HG03139 (cell line): ENCODE measurements around the gene NFKBIE.
"Not testable (repeated sequence)": the region's sequence is repeated elsewhere in the genome, so short reads cannot be mapped to it uniquely, and the experiment has no call there.

Experiments
- ATAC-seq: cut with Tn5 transposase; IDR thresholded peaks from one replicate; pipeline ENCODE4 v1.9.1; 2021; ENCODE audit not compliant: unreplicated experiment

NFKBIE gene

GRCh38 chr6:44247338-44248302, 17.7 kb downstream of the NFKBIE start:
- ATAC-seq: peak; percentile 31

GRCh38 chr6:44246663-44247337, 18.6 kb downstream of the NFKBIE start, which contains the start of gene HSP90AB1:
Gene HSP90AB1, plus strand, starts transcription at chr6:44247101. Its CDS starts 1,529 bp downstream, at chr6:44248630.
- ATAC-seq: peak; percentile 60

- ATAC-seq: peak; percentile 36
Observed at GRCh38 chr6:44245912-44246662, 19.3 kb downstream of the NFKBIE start.

GRCh38 chr6:44245391-44245911, 19.9 kb downstream of the NFKBIE start:
- ATAC-seq: no peak

GRCh38 chr6:44243345-44243744, 22.0 kb downstream of the NFKBIE start:
- ATAC-seq: no peak

- ATAC-seq: no peak
Observed at GRCh38 chr6:44238687-44239350, 26.5 kb downstream of the NFKBIE start.

- ATAC-seq: peak; percentile 86
Observed at GRCh38 chr6:44237813-44238433, 27.4 kb downstream of the NFKBIE start.

GRCh38 chr6:44237021-44237812, 28.1 kb downstream of the NFKBIE start:
- ATAC-seq: peak; percentile 45

- no peak for ATAC-seq
Observed at GRCh38 chr6:44235891-44236516, 29.3 kb downstream of the NFKBIE start.

- no peak for ATAC-seq
Observed at GRCh38 chr6:44235269-44235668, 30.1 kb downstream of the NFKBIE start.

- ATAC-seq: no peak
Observed at GRCh38 chr6:44234101-44235025, 31.0 kb downstream of the NFKBIE start.

- no peak for ATAC-seq
Observed at GRCh38 chr6:44233567-44234100, 31.7 kb downstream of the NFKBIE start.

- ATAC-seq: no peak
Observed at GRCh38 chr6:44232676-44233566, 32.4 kb downstream of the NFKBIE start.

GRCh38 chr6:44231426-44231825, 33.9 kb downstream of the NFKBIE start:
- not testable (repeated sequence) for ATAC-seq

GRCh38 chr6:44230034-44230675, 35.2 kb downstream of the NFKBIE start:
- no peak for ATAC-seq
